SK-N-SH treated with all-trans-retinoic acid at 6 μM for 48 hours (cell line): Measurements from ENCODE around the gene SOX1.

Experiments used
- ATAC-seq: fragments of 200-7000 bp; cut with Tn5 transposase; 3 replicates; pipeline ENCODE4 v1.9.1; 2020; ENCODE audit warnings: mild to moderate bottlenecking, moderate library complexity
- ARNTL ChIP-seq: fragments of 450-650 bp; formaldehyde crosslinking; IDR thresholded peaks from 2 replicates; pipeline ENCODE4 v1.5.0; 2020; ENCODE audit warnings: low read depth, mild to moderate bottlenecking, moderate library complexity, borderline replicate concordance
- BACH2 ChIP-seq: fragments of 250-450 bp; sonication (Bioruptor Pico); IDR thresholded peaks from 2 replicates; pipeline ENCODE4 v1.9.0; 2021; ENCODE audit warnings: mild to moderate bottlenecking, borderline replicate concordance
- CSDC2 ChIP-seq: fragments of 250-450 bp; sonication (Bioruptor Pico); IDR thresholded peaks from 2 replicates; pipeline ENCODE4 v1.5.0; 2020; ENCODE audit warnings: mild to moderate bottlenecking, moderate library complexity
- ESRRG ChIP-seq: fragments of 250-450 bp; sonication (Bioruptor Pico); IDR thresholded peaks from 2 replicates; pipeline ENCODE4 v1.6.1; 2021; ENCODE audit warnings: mild to moderate bottlenecking
- GLIS3 ChIP-seq: fragments of 250-450 bp; sonication (Bioruptor Pico); IDR thresholded peaks from 2 replicates; pipeline ENCODE4 v1.5.0; 2020; ENCODE audit warnings: mild to moderate bottlenecking, moderate library complexity
- PPARA ChIP-seq: fragments of 250-450 bp; sonication (Bioruptor Pico); IDR thresholded peaks from 2 replicates; pipeline ENCODE4 v1.5.0; 2020; ENCODE audit warnings: mild to moderate bottlenecking, borderline replicate concordance
- RARB ChIP-seq: fragments of 250-450 bp; sonication (Bioruptor Pico); IDR thresholded peaks from 2 replicates; pipeline ENCODE4 v1.8.0; 2021; ENCODE audit warnings: mild to moderate bottlenecking, moderate library complexity
- SNAI2 ChIP-seq: fragments of 250-450 bp; sonication (Bioruptor Pico); IDR thresholded peaks from 2 replicates; pipeline ENCODE4 v1.5.0; 2020; ENCODE audit warnings: mild to moderate bottlenecking, moderate library complexity
- TCF4 ChIP-seq: fragments of 250-450 bp; sonication (Bioruptor Pico); IDR thresholded peaks from 2 replicates; pipeline ENCODE4 v1.8.0; 2021; ENCODE audit warnings: mild to moderate bottlenecking, moderate library complexity, borderline replicate concordance
- TOX ChIP-seq: fragments of 250-450 bp; sonication (Bioruptor Pico); IDR thresholded peaks from 2 replicates; pipeline ENCODE4 v1.8.0; 2021; ENCODE audit warnings: mild to moderate bottlenecking, moderate library complexity, borderline replicate concordance
- ZC3H10 ChIP-seq: fragments of 250-450 bp; sonication (Bioruptor Pico); IDR thresholded peaks from 2 replicates; pipeline ENCODE4 v1.5.1; 2021; ENCODE audit warnings: mild to moderate bottlenecking, moderate library complexity
- ZFP3 ChIP-seq: fragments of 250-450 bp; sonication (Bioruptor Pico); IDR thresholded peaks from 2 replicates; pipeline ENCODE4 v1.5.0; 2020; ENCODE audit warnings: mild to moderate bottlenecking, moderate library complexity
- ZFP30 ChIP-seq: fragments of 450-650 bp; formaldehyde crosslinking; IDR thresholded peaks from 2 replicates; pipeline ENCODE4 v1.5.0; 2022; ENCODE audit warnings: mild to moderate bottlenecking, moderate library complexity
- ZNF565 ChIP-seq: fragments of 450-650 bp; formaldehyde crosslinking; conservative IDR thresholded peaks from 2 replicates; pipeline ENCODE4 v1.5.0; 2020; ENCODE audit warnings: low read depth, mild to moderate bottlenecking, moderate library complexity
- ZNF70 ChIP-seq: fragments of 450-650 bp; formaldehyde crosslinking; IDR thresholded peaks from 2 replicates; pipeline ENCODE4 v1.5.0; 2020; ENCODE audit warnings: mild to moderate bottlenecking, moderate library complexity
- ZNF8 ChIP-seq: fragments of 450-650 bp; formaldehyde crosslinking; IDR thresholded peaks from 2 replicates; pipeline ENCODE4 v1.5.0; 2020; ENCODE audit warnings: mild to moderate bottlenecking, moderate library complexity
- TF ChIP-seq, protein P1 (sequence below): fragments of 250-450 bp; sonication (Bioruptor Pico); IDR thresholded peaks from 2 replicates; pipeline ENCODE4 v1.8.0; 2021; ENCODE audit warnings: low read depth, mild to moderate bottlenecking, moderate library complexity, borderline replicate concordance
- TF ChIP-seq, protein P2 (sequence below): fragments of 250-450 bp; sonication (Bioruptor Pico); IDR thresholded peaks from 2 replicates; pipeline ENCODE4 v1.8.0; 2020; ENCODE audit warnings: mild to moderate bottlenecking, moderate library complexity, borderline replicate concordance
- TF ChIP-seq, protein P3 (sequence below): fragments of 250-450 bp; sonication (Bioruptor Pico); IDR thresholded peaks from 2 replicates; pipeline ENCODE4 v1.5.0; 2020; ENCODE audit warnings: mild to moderate bottlenecking, moderate library complexity

Gene SOX1

DNA sequence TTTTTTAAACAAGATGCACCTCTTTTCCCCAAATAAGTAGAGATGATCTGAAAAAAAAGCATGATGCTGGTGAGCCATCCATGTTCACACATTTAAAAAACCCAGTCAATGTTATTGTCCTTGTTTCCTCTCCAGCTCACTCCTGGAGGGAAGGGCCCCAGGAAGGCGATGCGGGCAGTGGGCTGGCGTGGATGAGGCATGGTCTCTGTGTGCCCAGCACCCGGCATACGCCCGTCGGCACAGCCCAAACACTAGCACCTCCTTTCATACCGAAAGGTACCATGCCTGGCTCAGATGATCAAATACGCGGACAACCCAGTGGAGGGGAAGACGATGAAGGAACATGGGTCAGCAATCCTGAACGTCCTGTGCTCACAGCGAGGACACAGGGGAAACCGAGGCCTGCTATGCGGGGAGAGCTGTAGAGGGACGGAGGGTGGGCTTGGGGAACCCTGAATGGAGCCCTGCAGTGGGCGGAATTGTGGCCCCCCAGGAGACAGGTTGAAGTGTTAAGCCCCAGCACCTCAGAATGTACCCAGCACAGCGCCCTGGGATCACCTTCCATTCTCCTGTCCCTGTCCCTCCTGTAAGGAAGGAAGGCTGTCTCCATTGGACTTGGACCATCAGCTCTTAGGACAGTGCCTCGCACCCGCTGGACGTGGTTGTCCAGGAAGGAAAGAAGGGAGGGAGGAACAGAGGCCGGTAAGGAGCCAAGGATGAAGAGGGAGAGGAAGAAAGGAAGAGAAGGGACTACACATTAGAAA, 49.4 kb downstream of the SOX1 start (continued):
- TF ChIP-seq, protein P1, sequence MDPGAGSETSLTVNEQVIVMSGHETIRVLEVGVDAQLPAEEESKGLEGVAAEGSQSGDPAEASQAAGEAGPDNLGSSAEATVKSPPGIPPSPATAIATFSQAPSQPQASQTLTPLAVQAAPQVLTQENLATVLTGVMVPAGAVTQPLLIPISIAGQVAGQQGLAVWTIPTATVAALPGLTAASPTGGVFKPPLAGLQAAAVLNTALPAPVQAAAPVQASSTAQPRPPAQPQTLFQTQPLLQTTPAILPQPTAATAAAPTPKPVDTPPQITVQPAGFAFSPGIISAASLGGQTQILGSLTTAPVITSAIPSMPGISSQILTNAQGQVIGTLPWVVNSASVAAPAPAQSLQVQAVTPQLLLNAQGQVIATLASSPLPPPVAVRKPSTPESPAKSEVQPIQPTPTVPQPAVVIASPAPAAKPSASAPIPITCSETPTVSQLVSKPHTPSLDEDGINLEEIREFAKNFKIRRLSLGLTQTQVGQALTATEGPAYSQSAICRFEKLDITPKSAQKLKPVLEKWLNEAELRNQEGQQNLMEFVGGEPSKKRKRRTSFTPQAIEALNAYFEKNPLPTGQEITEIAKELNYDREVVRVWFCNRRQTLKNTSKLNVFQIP (CRISPR knock-in tag), result no peak
- no peak for TF ChIP-seq SNAI2

DNA sequence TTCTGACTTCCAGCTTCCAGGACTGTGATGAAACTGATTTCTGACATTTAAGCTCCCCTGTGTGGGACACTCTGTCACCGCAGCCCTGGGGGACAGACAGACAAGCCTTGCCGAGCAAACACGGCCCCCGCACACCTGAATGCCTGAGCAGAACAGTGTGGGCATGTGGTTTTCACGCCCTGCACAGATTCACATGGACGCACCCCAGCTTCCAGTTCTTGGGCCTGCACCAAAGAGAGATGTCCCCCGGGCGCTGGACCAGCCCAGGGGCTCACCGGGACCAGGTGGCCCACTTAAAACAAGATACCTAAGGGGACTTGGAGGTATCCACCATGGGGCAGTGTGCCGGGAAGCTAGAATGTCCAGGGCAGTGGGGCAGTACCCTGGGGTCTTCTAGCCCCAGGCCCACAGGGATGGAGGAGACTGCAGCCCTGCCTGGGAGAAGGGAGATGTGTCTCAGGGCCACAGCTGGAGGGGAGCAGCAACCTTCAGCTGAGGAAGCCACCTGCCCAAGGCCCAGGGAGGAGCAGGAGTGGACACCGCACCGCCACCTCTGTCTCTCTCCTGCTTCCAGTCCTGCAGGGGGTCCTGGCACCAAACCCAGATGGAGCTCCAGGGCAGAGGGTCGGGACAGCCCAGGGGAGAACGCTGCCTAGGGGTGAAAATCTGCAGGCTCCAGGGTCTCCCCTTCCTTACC, 50.5 kb downstream of the SOX1 start:
- TF ChIP-seq TCF4 (CRISPR knock-in tag) (no peak), PPARA (no peak), ARNTL (no peak), ZC3H10 (no peak), ZNF8 (CRISPR knock-in tag) (no peak), ESRRG (CRISPR knock-in tag) (no peak), RARB (CRISPR knock-in tag) (no peak), SNAI2 (no peak), ZNF70 (no peak), TOX (CRISPR knock-in tag) (no peak)
- TF ChIP-seq, protein P2, sequence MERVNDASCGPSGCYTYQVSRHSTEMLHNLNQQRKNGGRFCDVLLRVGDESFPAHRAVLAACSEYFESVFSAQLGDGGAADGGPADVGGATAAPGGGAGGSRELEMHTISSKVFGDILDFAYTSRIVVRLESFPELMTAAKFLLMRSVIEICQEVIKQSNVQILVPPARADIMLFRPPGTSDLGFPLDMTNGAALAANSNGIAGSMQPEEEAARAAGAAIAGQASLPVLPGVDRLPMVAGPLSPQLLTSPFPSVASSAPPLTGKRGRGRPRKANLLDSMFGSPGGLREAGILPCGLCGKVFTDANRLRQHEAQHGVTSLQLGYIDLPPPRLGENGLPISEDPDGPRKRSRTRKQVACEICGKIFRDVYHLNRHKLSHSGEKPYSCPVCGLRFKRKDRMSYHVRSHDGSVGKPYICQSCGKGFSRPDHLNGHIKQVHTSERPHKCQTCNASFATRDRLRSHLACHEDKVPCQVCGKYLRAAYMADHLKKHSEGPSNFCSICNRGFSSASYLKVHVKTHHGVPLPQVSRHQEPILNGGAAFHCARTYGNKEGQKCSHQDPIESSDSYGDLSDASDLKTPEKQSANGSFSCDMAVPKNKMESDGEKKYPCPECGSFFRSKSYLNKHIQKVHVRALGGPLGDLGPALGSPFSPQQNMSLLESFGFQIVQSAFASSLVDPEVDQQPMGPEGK, result no peak
- TF ChIP-seq, protein P3, sequence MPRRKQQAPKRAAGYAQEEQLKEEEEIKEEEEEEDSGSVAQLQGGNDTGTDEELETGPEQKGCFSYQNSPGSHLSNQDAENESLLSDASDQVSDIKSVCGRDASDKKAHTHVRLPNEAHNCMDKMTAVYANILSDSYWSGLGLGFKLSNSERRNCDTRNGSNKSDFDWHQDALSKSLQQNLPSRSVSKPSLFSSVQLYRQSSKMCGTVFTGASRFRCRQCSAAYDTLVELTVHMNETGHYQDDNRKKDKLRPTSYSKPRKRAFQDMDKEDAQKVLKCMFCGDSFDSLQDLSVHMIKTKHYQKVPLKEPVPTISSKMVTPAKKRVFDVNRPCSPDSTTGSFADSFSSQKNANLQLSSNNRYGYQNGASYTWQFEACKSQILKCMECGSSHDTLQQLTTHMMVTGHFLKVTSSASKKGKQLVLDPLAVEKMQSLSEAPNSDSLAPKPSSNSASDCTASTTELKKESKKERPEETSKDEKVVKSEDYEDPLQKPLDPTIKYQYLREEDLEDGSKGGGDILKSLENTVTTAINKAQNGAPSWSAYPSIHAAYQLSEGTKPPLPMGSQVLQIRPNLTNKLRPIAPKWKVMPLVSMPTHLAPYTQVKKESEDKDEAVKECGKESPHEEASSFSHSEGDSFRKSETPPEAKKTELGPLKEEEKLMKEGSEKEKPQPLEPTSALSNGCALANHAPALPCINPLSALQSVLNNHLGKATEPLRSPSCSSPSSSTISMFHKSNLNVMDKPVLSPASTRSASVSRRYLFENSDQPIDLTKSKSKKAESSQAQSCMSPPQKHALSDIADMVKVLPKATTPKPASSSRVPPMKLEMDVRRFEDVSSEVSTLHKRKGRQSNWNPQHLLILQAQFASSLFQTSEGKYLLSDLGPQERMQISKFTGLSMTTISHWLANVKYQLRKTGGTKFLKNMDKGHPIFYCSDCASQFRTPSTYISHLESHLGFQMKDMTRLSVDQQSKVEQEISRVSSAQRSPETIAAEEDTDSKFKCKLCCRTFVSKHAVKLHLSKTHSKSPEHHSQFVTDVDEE (CRISPR knock-in tag), result no peak
- TF ChIP-seq, all 23 proteins: peak for 0
- no peak for ATAC-seq

DNA sequence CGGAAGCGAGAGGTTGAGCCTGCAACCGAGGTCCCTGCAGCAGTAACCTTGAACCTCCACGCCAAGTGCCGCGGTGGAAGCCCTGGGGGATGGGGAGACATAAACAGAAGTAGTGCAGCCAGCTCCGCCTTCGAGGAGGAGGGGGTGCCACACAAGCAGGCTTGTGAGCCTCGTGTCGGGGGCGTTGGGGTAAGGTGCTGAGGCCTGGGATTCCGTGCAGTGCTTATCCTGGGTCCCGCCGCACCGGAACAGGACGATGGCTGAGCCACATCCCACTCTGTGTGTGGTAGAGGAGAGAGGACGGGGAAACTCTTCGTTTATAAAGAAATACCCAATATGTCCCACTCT, 51.0 kb downstream of the SOX1 start:
- TF ChIP-seq ZNF565 (CRISPR knock-in tag), result no peak
- TF ChIP-seq, protein P2, result no peak
- no peak for TF ChIP-seq TCF4 (CRISPR knock-in tag)
- TF ChIP-seq ZFP3 (CRISPR knock-in tag), result no peak
- no peak for TF ChIP-seq GLIS3 (CRISPR knock-in tag)
- TF ChIP-seq, protein P1 (CRISPR knock-in tag), result no peak
- TF ChIP-seq PPARA, result no peak
- no peak for TF ChIP-seq BACH2 (CRISPR knock-in tag)
- TF ChIP-seq ZNF70, result no peak
- no peak for TF ChIP-seq ZFP30 (CRISPR knock-in tag)
- TF ChIP-seq ZNF8 (CRISPR knock-in tag), result no peak
- TF ChIP-seq RARB (CRISPR knock-in tag), result no peak
- no peak for TF ChIP-seq CSDC2 (CRISPR knock-in tag)
- ATAC-seq, result no peak
